Bronchial epithelial cell (primary cell): Measurements from ENCODE around the gene CMTM2. TPM values are rescaled to one million over a fixed set of nuclear protein-coding genes. Genes with fewer than 3 reads are reported as not detected.
A peak's percentile ranks its signal among the peaks of the same experiment; 100 is the strongest.

Experiments
- DNase-seq: peaks from one replicate; pipeline ENCODE4 v3.0.0-alpha.2; 2010; ENCODE audit warnings: low read depth
- FAIRE-seq: peaks from 2 replicates; lab custom pipeline; 2011; peaks lifted over from hg19 to GRCh38; lab: Jason Lieb, UNC
- H3K27me3 ChIP-seq: 2 replicates; pipeline ENCODE4 v1.5.1; 2011; ENCODE audit warnings: low read length; ENCODE audit not compliant: control insufficient read depth, insufficient read depth
- H3K36me3 ChIP-seq: 2 replicates; pipeline ENCODE4 v1.5.1; 2011; ENCODE audit warnings: low read length; ENCODE audit not compliant: control insufficient read depth, insufficient read depth
- H3K4me3 ChIP-seq: 2 replicates; pipeline ENCODE4 v1.5.1; 2011; ENCODE audit warnings: mild to moderate bottlenecking, low read depth, low read length, control low read depth
- CTCF ChIP-seq: IDR thresholded peaks from 2 replicates; pipeline ENCODE4 v1.5.1; 2011; ENCODE audit warnings: mild to moderate bottlenecking, moderate library complexity, low read length, control low read depth, inconsistent platforms; ENCODE audit not compliant: insufficient read depth, severe bottlenecking
- total RNA-seq: library from RNA; depleted of rRNA; stranded (reverse); fragments of >200 nt; gene quantifications from 2 replicates; pipeline ENCODE4 v1.2.1, GENCODE V29; 2014

Gene CMTM2
- total RNA-seq, 1 donor from 2014 or later, result not detected

- TF ChIP-seq CTCF, result no peak
- no peak for DNase-seq
- no peak overlapping the region for H3K4me3 ChIP-seq
- H3K36me3 ChIP-seq, result no peaks in the 10 kb centered on the region
- no peak for FAIRE-seq
- H3K27me3 ChIP-seq, result no peaks in the 10 kb centered on the region
Observed at GRCh38 chr16:66554495-66554894, 24.8 kb upstream of the CMTM2 start.

DNA sequence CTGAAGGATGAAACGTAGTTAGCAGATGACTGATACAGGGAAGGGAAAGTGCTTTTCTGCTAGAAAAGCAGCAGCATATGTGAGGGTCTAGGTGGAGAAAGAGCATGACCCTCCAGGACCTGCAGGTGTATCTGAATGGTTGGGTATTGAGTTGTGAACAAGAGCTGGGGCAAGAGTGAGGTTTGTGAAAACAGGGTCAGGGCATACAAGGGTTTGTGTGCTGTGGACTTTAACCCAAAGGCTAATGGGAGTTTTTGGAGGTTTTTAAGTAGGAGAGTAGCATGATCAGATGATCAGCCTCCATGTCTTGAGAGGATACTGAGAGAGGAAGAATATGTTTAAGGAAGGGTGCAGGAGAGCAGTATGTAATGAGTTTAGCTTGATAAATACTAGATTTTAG is 19.2 kb upstream of the CMTM2 start:
- no peak for FAIRE-seq
- no peak overlapping the region for H3K4me3 ChIP-seq
- no peak for TF ChIP-seq CTCF
- DNase-seq, result no peak
- no peaks in the 10 kb centered on the region for H3K36me3 ChIP-seq
- H3K27me3 ChIP-seq, result no peaks in the 10 kb centered on the region

DNA sequence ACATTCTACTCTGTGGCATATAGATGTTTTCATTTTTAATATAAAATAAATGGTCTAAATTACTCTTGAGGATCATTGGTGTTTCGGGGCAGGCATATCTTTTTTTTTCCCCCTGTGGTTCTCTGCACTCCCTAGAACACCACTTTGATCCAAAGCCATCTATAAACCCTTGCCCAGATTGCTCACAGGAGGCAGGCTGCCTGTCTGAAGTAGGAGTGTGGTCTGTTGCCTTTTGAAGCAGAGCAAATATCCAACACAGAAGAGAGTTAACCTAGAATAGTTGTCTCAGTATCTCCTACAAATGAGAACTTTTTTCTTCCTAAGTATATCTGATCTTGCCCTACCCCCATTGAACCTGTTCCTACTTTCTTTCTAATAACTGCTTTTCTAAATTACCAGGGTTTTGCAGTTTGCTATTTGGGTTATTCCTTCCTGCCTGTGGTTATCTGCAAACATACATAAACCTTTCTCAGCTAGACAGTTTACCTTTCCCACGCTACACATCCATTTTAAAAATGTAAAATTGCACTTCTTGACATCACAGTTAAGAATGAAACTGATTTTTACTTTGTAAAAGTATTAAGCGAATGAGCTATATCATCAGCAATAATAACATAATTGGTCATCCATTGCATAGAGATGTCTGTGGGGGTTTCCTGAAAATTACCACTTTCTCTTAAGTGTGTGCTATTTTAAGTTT is 17.7 kb upstream of the CMTM2 start:
- H3K36me3 ChIP-seq, result no peaks in the 10 kb centered on the region
- DNase-seq (no peak), FAIRE-seq (no peak)
- no peak for TF ChIP-seq CTCF
- no peak overlapping the region for H3K4me3 ChIP-seq
- no peaks in the 10 kb centered on the region for H3K27me3 ChIP-seq

- Histone ChIP-seq H3K27me3 (no peaks in the 10 kb centered on the region), H3K4me3 (no peak overlapping the region), H3K36me3 (peaks cover 2% of the 10 kb centered on the region)
- no peak for FAIRE-seq
- TF ChIP-seq CTCF, result no peak
- DNase-seq, result peak; percentile 30
Observed at GRCh38 chr16:66562409-66562808, 16.9 kb upstream of the CMTM2 start.

- no peak for DNase-seq
- Histone ChIP-seq H3K36me3 (peaks cover 2% of the 10 kb centered on the region), H3K4me3 (no peak overlapping the region), H3K27me3 (no peaks in the 10 kb centered on the region)
- TF ChIP-seq CTCF, result no peak
- no peak for FAIRE-seq
Observed at GRCh38 chr16:66562986-66563385, 16.3 kb upstream of the CMTM2 start.
